ENCODE measurements around the gene HTRA1.
A peak's percentile ranks its signal among the peaks of the same experiment; 100 is the strongest.

Gene HTRA1

GRCh38 chr10:122445469-122445868 lies 15.9 kb upstream of the HTRA1 start:
- no peak for TF ChIP-seq CTCF (conservative IDR thresholded peaks at IDR 0.05; ENCODE audit: low read depth, low read length)
- H3K4me3 ChIP-seq (ENCODE audit: low read length): no peak overlapping the region
- DNase-seq (ENCODE audit: low read depth): no peak

GRCh38 chr10:122445904-122446303 lies 15.4 kb upstream of the HTRA1 start:
- no peak for DNase-seq (ENCODE audit: low read depth)
- no peak for TF ChIP-seq CTCF (conservative IDR thresholded peaks at IDR 0.05; ENCODE audit: low read depth, low read length)

GRCh38 chr10:122446668-122447423 lies 14.5 kb upstream of the HTRA1 start:
- H3K4me3 ChIP-seq (ENCODE audit: low read length): no peak overlapping the region
- DNase-seq (ENCODE audit: low read depth): peak; percentile 60
- TF ChIP-seq CTCF (conservative IDR thresholded peaks at IDR 0.05; ENCODE audit: low read depth, low read length): no peak

More at GRCh38 chr10:122445904-122446303, 15.4 kb upstream of the HTRA1 start:
- no peak overlapping the region for H3K4me3 ChIP-seq (ENCODE audit: low read length)

GRCh38 chr10:122448600-122448999 lies 12.8 kb upstream of the HTRA1 start:
- H3K4me3 ChIP-seq (ENCODE audit: low read length): no peak overlapping the region
- no peak for TF ChIP-seq CTCF (conservative IDR thresholded peaks at IDR 0.05; ENCODE audit: low read depth, low read length)
- DNase-seq (ENCODE audit: low read depth): no peak

- TF ChIP-seq CTCF (conservative IDR thresholded peaks at IDR 0.05; ENCODE audit: low read depth, low read length): no peak
- no peak for DNase-seq (ENCODE audit: low read depth)
- no peak overlapping the region for H3K4me3 ChIP-seq (ENCODE audit: low read length)
Measured at GRCh38 chr10:122449153-122449552, 12.2 kb upstream of the HTRA1 start.

- no peak overlapping the region for H3K4me3 ChIP-seq (ENCODE audit: low read length)
- TF ChIP-seq CTCF (conservative IDR thresholded peaks at IDR 0.05; ENCODE audit: low read depth, low read length): no peak
- DNase-seq (ENCODE audit: low read depth): no peak
Measured at GRCh38 chr10:122450353-122450990, 10.9 kb upstream of the HTRA1 start.

GRCh38 chr10:122454071-122454470 lies 7.3 kb upstream of the HTRA1 start:
- DNase-seq (ENCODE audit: low read depth): no peak
- no peak overlapping the region for H3K4me3 ChIP-seq (ENCODE audit: low read length)
- TF ChIP-seq CTCF (conservative IDR thresholded peaks at IDR 0.05; ENCODE audit: low read depth, low read length): no peak
